ENCODE measurements around the gene FHIT.

Gene FHIT

GRCh38 chr3:59731943-59732342 is 1519.3 kb downstream of the FHIT start:
- DNase-seq (ENCODE audit: extremely low read depth in 1 of 2, low read depth in 1 of 2): no peak

DNA sequence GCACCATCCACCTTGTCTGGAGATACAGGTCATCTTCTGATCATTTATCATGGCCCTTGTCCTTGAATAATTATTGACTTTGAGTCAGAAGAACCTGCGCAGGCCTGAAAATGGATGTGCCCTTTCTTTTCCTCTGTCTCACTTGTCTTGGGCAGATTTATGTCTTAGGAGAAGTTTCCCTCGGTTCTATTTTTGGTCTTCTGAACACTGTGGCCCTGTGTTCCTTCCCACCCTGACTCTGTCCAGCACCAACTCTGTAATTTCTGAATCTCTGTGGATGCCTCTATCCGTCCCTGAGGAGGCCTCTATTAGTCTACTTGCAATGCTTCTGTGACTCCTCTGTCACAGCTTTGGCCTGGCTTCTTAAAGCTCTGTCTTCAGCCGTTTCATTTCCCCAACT is 1520.7 kb downstream of the FHIT start:
- no peak for DNase-seq (ENCODE audit: extremely low read depth in 1 of 2, low read depth in 1 of 2)

- no peak for DNase-seq (ENCODE audit: extremely low read depth in 1 of 2, low read depth in 1 of 2)
Observed at GRCh38 chr3:59728587-59728908, 1522.7 kb downstream of the FHIT start.

- DNase-seq (ENCODE audit: extremely low read depth in 1 of 2, low read depth in 1 of 2): no peak
Observed at GRCh38 chr3:59727902-59728586, 1523.2 kb downstream of the FHIT start.

- DNase-seq (ENCODE audit: extremely low read depth in 1 of 2, low read depth in 1 of 2): no peak
Observed at GRCh38 chr3:59726279-59726678, 1525.0 kb downstream of the FHIT start.

DNA sequence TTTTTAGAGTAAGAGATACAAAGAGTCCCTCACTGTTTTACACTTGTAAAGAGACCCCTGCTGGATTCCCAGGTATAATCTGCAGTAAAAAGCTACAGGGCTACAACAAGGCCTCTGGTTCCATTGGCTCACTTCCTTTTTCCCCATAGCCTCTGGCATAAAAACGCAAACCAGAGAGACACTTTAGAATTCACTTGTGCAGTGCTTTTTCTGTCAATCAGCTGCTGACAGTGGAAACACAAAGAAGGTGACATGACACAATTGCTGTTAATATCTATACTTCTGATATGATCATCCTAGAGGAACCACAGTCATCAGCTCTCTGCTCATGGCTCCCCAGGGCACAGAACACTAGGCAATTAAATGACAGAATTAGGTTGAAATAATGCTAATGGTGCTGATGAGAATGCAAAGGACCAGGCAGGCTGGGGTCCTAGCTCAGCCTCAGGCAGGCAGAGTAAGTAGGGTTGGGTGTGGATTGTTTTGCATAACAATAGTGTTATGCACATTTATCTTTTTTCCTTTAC is 1533.5 kb downstream of the FHIT start:
- no peak for DNase-seq (ENCODE audit: extremely low read depth in 1 of 2, low read depth in 1 of 2)

DNA sequence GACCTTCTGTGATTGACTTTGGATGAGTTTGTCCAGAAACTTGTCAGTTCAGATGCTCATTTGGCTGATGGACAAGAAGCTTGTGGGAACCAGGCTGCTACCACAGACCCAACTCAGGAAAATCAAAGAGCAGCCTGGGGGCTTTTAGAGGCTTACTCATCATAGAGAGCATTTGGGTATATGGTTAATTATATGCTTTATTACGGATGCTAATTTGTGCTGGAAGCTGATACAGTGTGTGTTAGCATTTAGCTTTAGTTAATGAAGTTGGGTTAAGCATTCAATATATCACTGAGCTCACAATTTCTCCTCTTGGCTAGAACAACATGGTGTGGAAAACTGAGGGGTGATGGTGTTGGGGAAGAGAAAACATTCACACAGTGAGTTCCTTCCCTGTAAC is 1537.2 kb downstream of the FHIT start:
- no peak for DNase-seq (ENCODE audit: extremely low read depth in 1 of 2, low read depth in 1 of 2)

GRCh38 chr3:59710554-59710953 is 1540.7 kb downstream of the FHIT start:
- DNase-seq (ENCODE audit: extremely low read depth in 1 of 2, low read depth in 1 of 2): no peak

GRCh38 chr3:59709702-59710553 is 1541.3 kb downstream of the FHIT start:
- no peak for DNase-seq (ENCODE audit: extremely low read depth in 1 of 2, low read depth in 1 of 2)

GRCh38 chr3:59708202-59708601 is 1543.0 kb downstream of the FHIT start:
- DNase-seq (ENCODE audit: extremely low read depth in 1 of 2, low read depth in 1 of 2): no peak

DNA sequence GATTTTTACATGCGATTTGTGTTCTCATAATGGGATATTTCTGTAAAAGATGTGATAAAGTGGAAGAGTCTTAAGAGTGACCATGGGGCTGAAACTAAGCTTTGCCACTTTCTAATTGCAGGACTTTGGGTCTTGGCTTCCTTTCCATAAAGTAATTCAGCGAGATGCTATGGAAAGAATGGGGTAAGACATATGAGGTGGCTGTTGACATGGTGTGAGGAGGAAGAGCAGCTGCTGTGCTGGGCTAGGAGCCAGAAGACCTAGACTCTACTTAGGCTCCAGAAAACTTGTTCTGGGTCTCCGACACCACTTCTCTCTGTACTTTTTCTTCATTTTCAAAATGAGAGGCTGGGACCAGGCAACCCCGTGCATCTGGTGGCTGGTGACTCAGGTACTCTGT is 1547.0 kb downstream of the FHIT start:
- DNase-seq (ENCODE audit: extremely low read depth in 1 of 2, low read depth in 1 of 2): no peak

DNA sequence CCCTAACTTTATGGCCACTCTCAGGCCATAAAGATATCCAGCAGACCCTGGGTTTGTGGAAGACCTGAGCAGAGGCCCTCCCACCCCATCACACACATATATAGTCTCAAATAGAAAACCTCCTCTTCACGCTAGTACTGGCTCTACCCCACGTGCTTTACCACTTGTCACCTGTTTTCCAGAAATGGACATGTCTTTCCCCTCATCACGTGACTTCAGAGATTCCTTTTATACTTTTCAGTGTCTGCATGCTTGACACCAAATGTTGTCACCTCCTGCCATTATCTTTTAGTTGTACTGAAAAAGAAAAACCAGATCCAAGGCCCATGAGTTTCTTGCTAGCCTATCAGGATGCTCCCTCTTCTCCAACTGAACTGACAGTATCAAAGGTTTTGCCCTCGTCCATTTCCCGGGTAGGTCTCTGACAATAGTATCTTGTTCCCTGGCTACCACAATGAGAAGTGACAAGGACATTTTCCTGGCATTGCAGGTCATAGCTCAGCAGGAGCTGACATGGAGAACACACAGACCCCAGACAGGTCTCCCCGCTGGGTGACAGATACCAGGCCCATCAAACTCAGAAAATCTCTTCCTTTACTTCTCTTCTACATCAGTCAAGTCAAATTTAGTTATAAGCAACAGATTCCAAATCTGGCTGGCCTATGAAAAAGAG is 1551.5 kb downstream of the FHIT start:
- DNase-seq (ENCODE audit: extremely low read depth in 1 of 2, low read depth in 1 of 2): no peak

Data from stimulated activated CD8-positive, alpha-beta memory T cell treated with anti-CD3 and anti-CD28 coated beads, Interleukin-7, amount 100 ng/mL, for 48 hours (primary cell).